Fibroblast of skin of scalp (primary cell): Measurements from ENCODE around the gene TRABD2B.

Experiments used
- DNase-seq: peaks from one replicate; pipeline ENCODE4 v3.0.0-alpha.2; 2013

Gene TRABD2B

GRCh38 chr1:47992720-47993415 lies 4.3 kb downstream of the TRABD2B start:
- peak; percentile 73 for DNase-seq

GRCh38 chr1:47991673-47992072 lies 5.5 kb downstream of the TRABD2B start:
- DNase-seq: peak; percentile 44

- DNase-seq: peak; percentile 85
Observed at GRCh38 chr1:47991187-47991586, 6.0 kb downstream of the TRABD2B start.

- DNase-seq: no peak
Observed at GRCh38 chr1:47990286-47990685, 6.9 kb downstream of the TRABD2B start.

- no peak for DNase-seq
Observed at GRCh38 chr1:47987601-47988000, 9.6 kb downstream of the TRABD2B start.

GRCh38 chr1:47986761-47987200 lies 10.4 kb downstream of the TRABD2B start:
- no peak for DNase-seq

- no peak for DNase-seq
Observed at GRCh38 chr1:47985018-47985417, 12.2 kb downstream of the TRABD2B start.

GRCh38 chr1:47984175-47984789 lies 12.9 kb downstream of the TRABD2B start:
- DNase-seq: no peak

GRCh38 chr1:47983691-47984090 lies 13.5 kb downstream of the TRABD2B start:
- no peak for DNase-seq

GRCh38 chr1:47981667-47982350 lies 15.4 kb downstream of the TRABD2B start:
- DNase-seq: no peak

GRCh38 chr1:47980501-47980900 lies 16.7 kb downstream of the TRABD2B start:
- no peak for DNase-seq

GRCh38 chr1:47979724-47980123 lies 17.5 kb downstream of the TRABD2B start:
- no peak for DNase-seq

GRCh38 chr1:47978486-47978885 lies 18.7 kb downstream of the TRABD2B start:
- DNase-seq: peak; percentile 17

- DNase-seq: no peak
Observed at GRCh38 chr1:47976728-47977127, 20.5 kb downstream of the TRABD2B start.

GRCh38 chr1:47976267-47976666 lies 20.9 kb downstream of the TRABD2B start:
- DNase-seq: no peak

GRCh38 chr1:47975302-47975921 lies 21.8 kb downstream of the TRABD2B start:
- no peak for DNase-seq

- no peak for DNase-seq
Observed at GRCh38 chr1:47972864-47973432, 24.2 kb downstream of the TRABD2B start.

GRCh38 chr1:47971385-47972160 lies 25.6 kb downstream of the TRABD2B start:
- DNase-seq: no peak

- DNase-seq: no peak
Observed at GRCh38 chr1:47970882-47971281, 26.3 kb downstream of the TRABD2B start.

GRCh38 chr1:47969478-47969877 lies 27.7 kb downstream of the TRABD2B start:
- DNase-seq: no peak

- DNase-seq: no peak
Observed at GRCh38 chr1:47968556-47968888, 28.7 kb downstream of the TRABD2B start.

GRCh38 chr1:47967864-47968555 lies 29.2 kb downstream of the TRABD2B start:
- DNase-seq: no peak
